SK-N-SH treated with all-trans-retinoic acid at 6 μM for 48 hours (cell line): Measurements from ENCODE around the gene RERE.
"Not testable (repeated sequence)": the region's sequence is repeated elsewhere in the genome, so short reads cannot be mapped to it uniquely, and the experiment has no call there.

Source experiments
- ATAC-seq: fragments of 200-7000 bp; cut with Tn5 transposase; 3 replicates; pipeline ENCODE4 v1.9.1; 2020; ENCODE audit warnings: mild to moderate bottlenecking, moderate library complexity
- ARNTL ChIP-seq: fragments of 450-650 bp; formaldehyde crosslinking; IDR thresholded peaks from 2 replicates; pipeline ENCODE4 v1.5.0; 2020; ENCODE audit warnings: low read depth, mild to moderate bottlenecking, moderate library complexity, borderline replicate concordance
- BACH2 ChIP-seq: fragments of 250-450 bp; sonication (Bioruptor Pico); IDR thresholded peaks from 2 replicates; pipeline ENCODE4 v1.9.0; 2021; ENCODE audit warnings: mild to moderate bottlenecking, borderline replicate concordance
- ESRRG ChIP-seq: fragments of 250-450 bp; sonication (Bioruptor Pico); IDR thresholded peaks from 2 replicates; pipeline ENCODE4 v1.6.1; 2021; ENCODE audit warnings: mild to moderate bottlenecking
- GLIS3 ChIP-seq: fragments of 250-450 bp; sonication (Bioruptor Pico); IDR thresholded peaks from 2 replicates; pipeline ENCODE4 v1.5.0; 2020; ENCODE audit warnings: mild to moderate bottlenecking, moderate library complexity
- ISL1 ChIP-seq: fragments of 250-450 bp; sonication (Bioruptor Pico); IDR thresholded peaks from 2 replicates; pipeline ENCODE4 v2.1.2; 2022; ENCODE audit warnings: mild to moderate bottlenecking, moderate library complexity
- OSR1 ChIP-seq: fragments of 250-450 bp; sonication (Bioruptor Pico); IDR thresholded peaks from 2 replicates; pipeline ENCODE4 v1.8.0; 2022; ENCODE audit warnings: moderate library complexity, mild to moderate bottlenecking, inconsistent platforms
- PPARA ChIP-seq: fragments of 250-450 bp; sonication (Bioruptor Pico); IDR thresholded peaks from 2 replicates; pipeline ENCODE4 v1.5.0; 2020; ENCODE audit warnings: mild to moderate bottlenecking, borderline replicate concordance
- SNAI2 ChIP-seq: fragments of 250-450 bp; sonication (Bioruptor Pico); IDR thresholded peaks from 2 replicates; pipeline ENCODE4 v1.5.0; 2020; ENCODE audit warnings: mild to moderate bottlenecking, moderate library complexity
- TCF4 ChIP-seq: fragments of 250-450 bp; sonication (Bioruptor Pico); IDR thresholded peaks from 2 replicates; pipeline ENCODE4 v1.8.0; 2021; ENCODE audit warnings: mild to moderate bottlenecking, moderate library complexity, borderline replicate concordance
- TOX ChIP-seq: fragments of 250-450 bp; sonication (Bioruptor Pico); IDR thresholded peaks from 2 replicates; pipeline ENCODE4 v1.8.0; 2021; ENCODE audit warnings: mild to moderate bottlenecking, moderate library complexity, borderline replicate concordance
- ZC3H10 ChIP-seq: fragments of 250-450 bp; sonication (Bioruptor Pico); IDR thresholded peaks from 2 replicates; pipeline ENCODE4 v1.5.1; 2021; ENCODE audit warnings: mild to moderate bottlenecking, moderate library complexity
- ZFP3 ChIP-seq: fragments of 250-450 bp; sonication (Bioruptor Pico); IDR thresholded peaks from 2 replicates; pipeline ENCODE4 v1.5.0; 2020; ENCODE audit warnings: mild to moderate bottlenecking, moderate library complexity
- ZNF565 ChIP-seq: fragments of 450-650 bp; formaldehyde crosslinking; conservative IDR thresholded peaks from 2 replicates; pipeline ENCODE4 v1.5.0; 2020; ENCODE audit warnings: low read depth, mild to moderate bottlenecking, moderate library complexity
- ZNF70 ChIP-seq: fragments of 450-650 bp; formaldehyde crosslinking; IDR thresholded peaks from 2 replicates; pipeline ENCODE4 v1.5.0; 2020; ENCODE audit warnings: mild to moderate bottlenecking, moderate library complexity
- ZNF8 ChIP-seq: fragments of 450-650 bp; formaldehyde crosslinking; IDR thresholded peaks from 2 replicates; pipeline ENCODE4 v1.5.0; 2020; ENCODE audit warnings: mild to moderate bottlenecking, moderate library complexity
- TF ChIP-seq, protein P1 (sequence below): fragments of 250-450 bp; sonication (Bioruptor Pico); IDR thresholded peaks from 2 replicates; pipeline ENCODE4 v1.8.0; 2021; ENCODE audit warnings: low read depth, mild to moderate bottlenecking, moderate library complexity, borderline replicate concordance
- TF ChIP-seq, protein P2 (sequence below): fragments of 250-450 bp; sonication (Bioruptor Pico); IDR thresholded peaks from 2 replicates; pipeline ENCODE4 v1.5.0; 2020; ENCODE audit warnings: mild to moderate bottlenecking, moderate library complexity
- TF ChIP-seq, protein P3 (sequence below): fragments of 250-450 bp; sonication (Bioruptor Pico); IDR thresholded peaks from 2 replicates; pipeline ENCODE4 v1.8.0; 2020; ENCODE audit warnings: mild to moderate bottlenecking, moderate library complexity, borderline replicate concordance
- TF ChIP-seq, protein P4 (sequence below): fragments of 250-450 bp; sonication (Bioruptor Pico); IDR thresholded peaks from 2 replicates; pipeline ENCODE4 v1.5.1; 2020; ENCODE audit warnings: low read depth, mild to moderate bottlenecking, moderate library complexity
- TF ChIP-seq, protein P5 (sequence below): fragments of 250-450 bp; sonication (Bioruptor Pico); IDR thresholded peaks from 2 replicates; pipeline ENCODE4 v1.5.1; 2021; ENCODE audit warnings: mild to moderate bottlenecking, moderate library complexity

RERE gene

DNA sequence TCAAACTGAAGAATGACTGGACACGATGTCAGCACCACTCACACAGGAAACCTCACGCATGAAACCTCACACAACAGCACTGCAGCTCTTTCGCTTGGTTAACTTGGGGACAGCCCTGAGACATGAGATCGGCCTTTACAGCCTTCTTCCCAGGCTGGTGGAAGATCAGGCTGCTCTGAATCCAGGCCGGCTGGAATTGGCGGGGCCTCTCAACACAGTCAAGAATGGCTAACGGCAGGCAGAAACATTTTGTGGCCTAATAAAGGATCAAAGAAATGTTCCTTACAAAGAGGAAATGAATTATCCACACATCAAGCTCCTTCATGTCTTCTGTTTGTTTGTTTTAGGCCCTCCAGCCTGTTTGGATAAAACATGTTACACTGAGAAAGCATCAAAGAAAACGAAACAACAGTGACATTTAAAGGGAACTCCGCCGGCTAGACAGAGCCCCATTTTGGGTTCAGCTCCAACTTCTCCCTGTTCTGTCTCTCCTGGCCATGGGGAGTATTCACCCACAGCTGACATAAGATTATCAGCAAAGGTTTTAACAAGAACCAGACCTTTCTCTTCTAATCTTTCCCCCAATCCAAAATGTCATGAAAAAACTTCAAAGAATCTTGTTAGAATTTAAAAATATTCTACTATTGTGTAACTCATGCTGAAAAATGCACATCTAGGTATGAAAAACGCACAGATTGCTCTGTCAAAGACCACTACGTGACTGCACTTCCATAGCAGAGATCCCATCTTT, 368.4 kb downstream of the RERE start:
- TF ChIP-seq, protein P1, sequence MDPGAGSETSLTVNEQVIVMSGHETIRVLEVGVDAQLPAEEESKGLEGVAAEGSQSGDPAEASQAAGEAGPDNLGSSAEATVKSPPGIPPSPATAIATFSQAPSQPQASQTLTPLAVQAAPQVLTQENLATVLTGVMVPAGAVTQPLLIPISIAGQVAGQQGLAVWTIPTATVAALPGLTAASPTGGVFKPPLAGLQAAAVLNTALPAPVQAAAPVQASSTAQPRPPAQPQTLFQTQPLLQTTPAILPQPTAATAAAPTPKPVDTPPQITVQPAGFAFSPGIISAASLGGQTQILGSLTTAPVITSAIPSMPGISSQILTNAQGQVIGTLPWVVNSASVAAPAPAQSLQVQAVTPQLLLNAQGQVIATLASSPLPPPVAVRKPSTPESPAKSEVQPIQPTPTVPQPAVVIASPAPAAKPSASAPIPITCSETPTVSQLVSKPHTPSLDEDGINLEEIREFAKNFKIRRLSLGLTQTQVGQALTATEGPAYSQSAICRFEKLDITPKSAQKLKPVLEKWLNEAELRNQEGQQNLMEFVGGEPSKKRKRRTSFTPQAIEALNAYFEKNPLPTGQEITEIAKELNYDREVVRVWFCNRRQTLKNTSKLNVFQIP (CRISPR knock-in tag) = no peak
- TF ChIP-seq ISL1 (CRISPR knock-in tag) (peak; percentile 64), OSR1 (CRISPR knock-in tag) (no peak), TCF4 (CRISPR knock-in tag) (peak; percentile 55)
- TF ChIP-seq, protein P2, sequence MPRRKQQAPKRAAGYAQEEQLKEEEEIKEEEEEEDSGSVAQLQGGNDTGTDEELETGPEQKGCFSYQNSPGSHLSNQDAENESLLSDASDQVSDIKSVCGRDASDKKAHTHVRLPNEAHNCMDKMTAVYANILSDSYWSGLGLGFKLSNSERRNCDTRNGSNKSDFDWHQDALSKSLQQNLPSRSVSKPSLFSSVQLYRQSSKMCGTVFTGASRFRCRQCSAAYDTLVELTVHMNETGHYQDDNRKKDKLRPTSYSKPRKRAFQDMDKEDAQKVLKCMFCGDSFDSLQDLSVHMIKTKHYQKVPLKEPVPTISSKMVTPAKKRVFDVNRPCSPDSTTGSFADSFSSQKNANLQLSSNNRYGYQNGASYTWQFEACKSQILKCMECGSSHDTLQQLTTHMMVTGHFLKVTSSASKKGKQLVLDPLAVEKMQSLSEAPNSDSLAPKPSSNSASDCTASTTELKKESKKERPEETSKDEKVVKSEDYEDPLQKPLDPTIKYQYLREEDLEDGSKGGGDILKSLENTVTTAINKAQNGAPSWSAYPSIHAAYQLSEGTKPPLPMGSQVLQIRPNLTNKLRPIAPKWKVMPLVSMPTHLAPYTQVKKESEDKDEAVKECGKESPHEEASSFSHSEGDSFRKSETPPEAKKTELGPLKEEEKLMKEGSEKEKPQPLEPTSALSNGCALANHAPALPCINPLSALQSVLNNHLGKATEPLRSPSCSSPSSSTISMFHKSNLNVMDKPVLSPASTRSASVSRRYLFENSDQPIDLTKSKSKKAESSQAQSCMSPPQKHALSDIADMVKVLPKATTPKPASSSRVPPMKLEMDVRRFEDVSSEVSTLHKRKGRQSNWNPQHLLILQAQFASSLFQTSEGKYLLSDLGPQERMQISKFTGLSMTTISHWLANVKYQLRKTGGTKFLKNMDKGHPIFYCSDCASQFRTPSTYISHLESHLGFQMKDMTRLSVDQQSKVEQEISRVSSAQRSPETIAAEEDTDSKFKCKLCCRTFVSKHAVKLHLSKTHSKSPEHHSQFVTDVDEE (CRISPR knock-in tag) = no peak
- peak; percentile 68 for ATAC-seq

DNA sequence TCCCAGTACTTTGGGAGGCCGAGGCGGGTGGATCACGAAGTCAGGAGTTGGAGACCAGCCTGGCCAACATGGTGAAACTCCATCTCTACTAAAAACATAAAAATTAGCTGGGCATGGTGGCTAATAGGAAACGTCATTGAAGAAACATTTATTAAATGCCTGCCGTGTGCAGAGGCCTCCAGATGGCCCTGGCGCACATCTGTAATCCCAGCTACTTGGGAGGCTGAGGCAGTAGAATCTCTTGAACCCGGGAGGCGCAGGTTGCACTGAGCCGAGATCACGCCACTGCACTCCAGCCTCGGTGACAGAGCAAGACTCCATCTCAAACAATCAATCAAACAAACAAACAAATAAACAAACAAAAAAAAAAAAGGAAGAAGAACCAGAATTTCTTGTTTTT, 368.9 kb downstream of the RERE start:
- ATAC-seq = not testable (repeated sequence)

DNA sequence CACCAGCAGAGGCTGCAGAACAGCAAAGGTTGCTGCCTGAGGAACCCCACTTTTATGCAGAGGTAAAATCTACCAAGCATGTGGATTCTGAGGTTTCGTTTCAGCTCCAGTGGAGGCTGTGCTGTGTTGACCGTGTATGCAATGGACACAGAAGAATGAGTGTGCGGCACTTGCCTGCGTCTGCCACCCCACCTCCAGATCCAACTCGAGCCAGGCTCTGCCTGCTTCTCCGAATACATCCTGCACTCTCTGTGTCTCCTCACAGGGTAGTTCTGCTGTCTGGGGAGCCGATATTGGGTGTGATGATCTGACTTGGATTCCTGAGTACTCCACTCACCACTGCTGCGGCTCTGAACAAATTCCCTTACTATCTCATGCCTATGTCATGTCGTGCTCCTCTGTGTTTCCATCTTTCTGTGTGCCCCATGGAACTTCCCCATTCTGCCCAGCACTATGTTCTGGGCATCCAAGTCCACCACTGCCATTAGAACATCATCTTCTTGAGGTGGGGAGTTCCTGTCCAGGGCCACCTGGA, 369.8 kb downstream of the RERE start:
- no peak for ATAC-seq

DNA sequence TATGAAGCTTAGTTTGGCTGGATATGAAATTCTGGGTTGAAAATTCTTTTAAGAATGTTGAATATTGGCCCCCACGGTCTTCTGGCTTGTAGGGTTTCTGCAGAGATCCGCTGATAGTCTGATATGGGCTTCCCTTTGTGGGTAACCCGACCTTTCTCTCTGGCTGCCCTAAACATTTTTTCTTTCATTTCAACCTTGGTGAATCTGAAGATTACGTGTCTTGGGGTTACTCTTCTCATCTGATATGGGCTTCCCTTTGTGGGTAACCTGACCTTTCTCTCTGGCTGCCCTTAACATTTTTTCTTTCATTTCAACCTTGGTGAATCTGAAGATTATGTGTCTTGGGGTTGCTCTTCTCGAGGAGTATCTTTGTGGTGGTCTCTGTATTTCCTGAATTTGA, 371.3 kb downstream of the RERE start:
- ATAC-seq = not testable (repeated sequence)

More for the DNA sequence above, 369.8 kb downstream of the RERE start:
- no peak for TF ChIP-seq TOX (CRISPR knock-in tag)

DNA sequence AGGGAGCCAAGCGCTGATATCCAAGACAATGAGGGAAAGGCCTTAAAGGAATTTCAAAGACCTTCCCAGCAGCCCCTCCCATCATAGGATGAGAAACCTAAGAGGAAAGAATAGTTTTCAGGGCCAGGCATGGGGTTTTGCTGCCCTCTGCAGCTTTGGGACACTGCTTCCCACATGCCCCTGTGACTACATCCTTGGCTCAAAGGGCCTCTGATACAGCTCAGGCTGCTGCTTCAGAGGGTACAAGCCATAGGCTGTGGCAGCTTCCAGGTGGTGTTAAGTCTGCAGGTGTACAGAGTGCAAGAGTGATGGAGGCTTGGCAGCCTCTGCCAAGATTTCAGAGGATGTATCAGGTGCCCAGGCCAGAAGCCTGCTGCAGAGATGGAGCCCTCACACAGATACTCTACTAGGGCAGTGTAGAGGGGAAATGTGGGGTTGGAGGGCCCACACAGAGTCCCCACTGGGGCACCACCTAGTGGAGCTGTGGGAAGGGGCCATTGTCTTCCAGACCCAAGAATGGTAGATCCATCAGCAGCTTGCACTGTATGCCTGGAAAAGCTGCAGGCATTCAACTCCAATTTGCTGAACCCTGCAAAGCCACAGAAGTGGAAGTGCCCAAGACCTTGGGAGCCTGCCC, 373.8 kb downstream of the RERE start:
- TF ChIP-seq, protein P3, sequence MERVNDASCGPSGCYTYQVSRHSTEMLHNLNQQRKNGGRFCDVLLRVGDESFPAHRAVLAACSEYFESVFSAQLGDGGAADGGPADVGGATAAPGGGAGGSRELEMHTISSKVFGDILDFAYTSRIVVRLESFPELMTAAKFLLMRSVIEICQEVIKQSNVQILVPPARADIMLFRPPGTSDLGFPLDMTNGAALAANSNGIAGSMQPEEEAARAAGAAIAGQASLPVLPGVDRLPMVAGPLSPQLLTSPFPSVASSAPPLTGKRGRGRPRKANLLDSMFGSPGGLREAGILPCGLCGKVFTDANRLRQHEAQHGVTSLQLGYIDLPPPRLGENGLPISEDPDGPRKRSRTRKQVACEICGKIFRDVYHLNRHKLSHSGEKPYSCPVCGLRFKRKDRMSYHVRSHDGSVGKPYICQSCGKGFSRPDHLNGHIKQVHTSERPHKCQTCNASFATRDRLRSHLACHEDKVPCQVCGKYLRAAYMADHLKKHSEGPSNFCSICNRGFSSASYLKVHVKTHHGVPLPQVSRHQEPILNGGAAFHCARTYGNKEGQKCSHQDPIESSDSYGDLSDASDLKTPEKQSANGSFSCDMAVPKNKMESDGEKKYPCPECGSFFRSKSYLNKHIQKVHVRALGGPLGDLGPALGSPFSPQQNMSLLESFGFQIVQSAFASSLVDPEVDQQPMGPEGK = no peak
- TF ChIP-seq ZFP3 (CRISPR knock-in tag) (no peak), ISL1 (CRISPR knock-in tag) (no peak), GLIS3 (CRISPR knock-in tag) (no peak), ESRRG (CRISPR knock-in tag) (no peak), ZNF8 (CRISPR knock-in tag) (no peak), PPARA (CRISPR knock-in tag) (no peak), BACH2 (CRISPR knock-in tag) (no peak), TOX (CRISPR knock-in tag) (no peak), ARNTL (CRISPR knock-in tag) (no peak), ZNF70 (CRISPR knock-in tag) (no peak), SNAI2 (CRISPR knock-in tag) (no peak), TCF4 (CRISPR knock-in tag) (no peak), ZC3H10 (CRISPR knock-in tag) (no peak), ZNF565 (CRISPR knock-in tag) (no peak)
- TF ChIP-seq, protein P4, sequence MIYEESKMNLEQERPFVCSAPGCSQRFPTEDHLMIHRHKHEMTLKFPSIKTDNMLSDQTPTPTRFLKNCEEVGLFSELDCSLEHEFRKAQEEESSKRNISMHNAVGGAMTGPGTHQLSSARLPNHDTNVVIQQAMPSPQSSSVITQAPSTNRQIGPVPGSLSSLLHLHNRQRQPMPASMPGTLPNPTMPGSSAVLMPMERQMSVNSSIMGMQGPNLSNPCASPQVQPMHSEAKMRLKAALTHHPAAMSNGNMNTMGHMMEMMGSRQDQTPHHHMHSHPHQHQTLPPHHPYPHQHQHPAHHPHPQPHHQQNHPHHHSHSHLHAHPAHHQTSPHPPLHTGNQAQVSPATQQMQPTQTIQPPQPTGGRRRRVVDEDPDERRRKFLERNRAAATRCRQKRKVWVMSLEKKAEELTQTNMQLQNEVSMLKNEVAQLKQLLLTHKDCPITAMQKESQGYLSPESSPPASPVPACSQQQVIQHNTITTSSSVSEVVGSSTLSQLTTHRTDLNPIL (CRISPR knock-in tag) = no peak
- TF ChIP-seq, protein P2 (CRISPR knock-in tag) = no peak
- TF ChIP-seq, protein P5, sequence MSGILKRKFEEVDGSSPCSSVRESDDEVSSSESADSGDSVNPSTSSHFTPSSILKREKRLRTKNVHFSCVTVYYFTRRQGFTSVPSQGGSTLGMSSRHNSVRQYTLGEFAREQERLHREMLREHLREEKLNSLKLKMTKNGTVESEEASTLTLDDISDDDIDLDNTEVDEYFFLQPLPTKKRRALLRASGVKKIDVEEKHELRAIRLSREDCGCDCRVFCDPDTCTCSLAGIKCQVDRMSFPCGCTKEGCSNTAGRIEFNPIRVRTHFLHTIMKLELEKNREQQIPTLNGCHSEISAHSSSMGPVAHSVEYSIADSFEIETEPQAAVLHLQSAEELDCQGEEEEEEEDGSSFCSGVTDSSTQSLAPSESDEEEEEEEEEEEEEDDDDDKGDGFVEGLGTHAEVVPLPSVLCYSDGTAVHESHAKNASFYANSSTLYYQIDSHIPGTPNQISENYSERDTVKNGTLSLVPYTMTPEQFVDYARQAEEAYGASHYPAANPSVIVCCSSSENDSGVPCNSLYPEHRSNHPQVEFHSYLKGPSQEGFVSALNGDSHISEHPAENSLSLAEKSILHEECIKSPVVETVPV = no peak
- TF ChIP-seq, all 23 proteins: peak for 0
- ATAC-seq = peak; percentile 19; the same call in 1 of the 3 replicates
